Tibial nerve (tissue), 4 donors: ENCODE measurements around the gene EMP2. TPM values are rescaled to one million over a fixed set of nuclear protein-coding genes. Genes with fewer than 3 reads are reported as not detected.

ENCODE experiments used
- DNase-seq, 2 donors: peaks; one replicate each; pipeline ENCODE4 v3.0.0-alpha.2; 2019; ENCODE audit warnings: low spot score in 2 of 2
- H3K27ac ChIP-seq, 4 donors: fragments of 200-600 bp; sonication (generic) in 3 of 4; one replicate each; pipeline ENCODE4 v1.5.1; 2017 to 2019; ENCODE audit warnings: mild to moderate bottlenecking in 1 of 4
- H3K27me3 ChIP-seq, 2 donors: fragments of 200-600 bp; sonication (generic) in 1 of 2; one replicate each; pipeline versions ENCODE4 v1.5.1 to v1.6.0; 2017 to 2019
- H3K36me3 ChIP-seq, 3 donors: fragments of 200-600 bp; sonication (generic); one replicate each; pipeline ENCODE4 v1.5.1; 2018 to 2019
- H3K4me1 ChIP-seq, 4 donors: fragments of 200-600 bp; sonication (generic) in 3 of 4; one replicate each; pipeline ENCODE4 v1.5.1; 2017 to 2019
- H3K4me3 ChIP-seq, 4 donors: fragments of 200-600 bp; sonication (generic) in 3 of 4; one replicate each; pipeline ENCODE4 v1.5.1; 2017 to 2019; ENCODE audit warnings: mild to moderate bottlenecking in 1 of 4, moderate library complexity in 1 of 4
- H3K9me3 ChIP-seq, 4 donors: fragments of 200-600 bp; sonication (generic) in 3 of 4; one replicate each; pipeline ENCODE4 v1.5.1; 2017 to 2019
- EP300 ChIP-seq, 2 donors: sonication (generic); formaldehyde crosslinking; IDR thresholded peaks; one replicate each; pipeline ENCODE4 v1.6.1; 2017; ENCODE audit warnings: antibody characterized with exemption in 2 of 2, mild to moderate bottlenecking in 1 of 2
- POLR2A ChIP-seq, 2 donors: fragments of 450-650 bp; IDR thresholded peaks; one replicate each; pipeline ENCODE4 v1.6.1; 2017; ENCODE audit warnings: antibody characterized with exemption in 2 of 2, mild to moderate bottlenecking in 2 of 2, moderate library complexity in 2 of 2
- WGBS, 2 donors: methylation state at CpG; one replicate each; pipeline ENCODE4 v1.1.5; 2018; 5-methylcytosine and 5-hydroxymethylcytosine counted together
- total RNA-seq, 4 donors: library from RNA; depleted of rRNA; stranded (reverse); fragments of >200 nt; gene quantifications; one replicate each; pipeline ENCODE4 v1.1.0, GENCODE V29; 2016
- TF ChIP-seq, protein P1 (sequence below), 5 experiments: fragments of 200-600 bp in 3 of 5; fragments of 450-650 bp in 2 of 5; sonication (generic) in 3 of 5; IDR thresholded peaks; one replicate each; pipeline ENCODE4 v1.5.1; 2016 to 2019; ENCODE audit warnings: antibody characterized with exemption in 5 of 5, mild to moderate bottlenecking in 3 of 5, moderate library complexity in 2 of 5

EMP2 gene
- total RNA-seq, 4 donors from 2014 or later: 60.5 to 72.1 (median 65.5) TPM

DNA sequence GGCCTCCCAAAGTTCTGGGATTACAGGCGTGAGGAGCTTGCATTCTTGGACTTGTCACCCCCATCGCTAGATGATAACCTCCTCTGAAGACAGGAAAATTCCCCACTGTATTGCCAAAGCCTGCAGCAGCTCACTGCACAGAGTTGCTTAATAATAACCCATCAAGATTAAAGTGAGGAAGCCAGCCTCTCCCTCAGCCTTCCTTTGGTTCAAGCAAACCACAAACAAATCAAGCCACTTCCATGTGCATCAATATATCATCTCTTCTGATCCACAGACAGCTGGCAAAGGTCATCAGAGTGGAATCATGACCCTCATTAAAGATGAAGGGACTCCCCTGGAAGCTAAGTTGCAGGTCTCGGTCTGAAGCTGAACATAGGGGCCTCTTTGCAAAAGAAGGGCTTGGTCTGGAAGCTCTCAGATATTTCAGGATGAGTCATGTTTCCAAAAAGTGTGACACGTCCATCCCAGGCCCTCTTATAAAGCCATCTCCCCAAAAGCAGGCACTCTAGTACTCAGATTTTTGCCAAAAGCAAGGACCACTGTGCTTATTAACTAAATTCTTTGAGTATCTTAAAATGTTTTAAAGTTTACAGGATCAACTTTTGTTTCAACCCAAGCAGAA, 4.8 kb downstream of the EMP2 start:
- H3K9me3 ChIP-seq: no peaks in the 10 kb centered on the region
- TF ChIP-seq EP300 (IDR thresholded peaks at IDR 0.05) (no peak), POLR2A (IDR thresholded peaks at IDR 0.05) (no peak)
- TF ChIP-seq, protein P1, sequence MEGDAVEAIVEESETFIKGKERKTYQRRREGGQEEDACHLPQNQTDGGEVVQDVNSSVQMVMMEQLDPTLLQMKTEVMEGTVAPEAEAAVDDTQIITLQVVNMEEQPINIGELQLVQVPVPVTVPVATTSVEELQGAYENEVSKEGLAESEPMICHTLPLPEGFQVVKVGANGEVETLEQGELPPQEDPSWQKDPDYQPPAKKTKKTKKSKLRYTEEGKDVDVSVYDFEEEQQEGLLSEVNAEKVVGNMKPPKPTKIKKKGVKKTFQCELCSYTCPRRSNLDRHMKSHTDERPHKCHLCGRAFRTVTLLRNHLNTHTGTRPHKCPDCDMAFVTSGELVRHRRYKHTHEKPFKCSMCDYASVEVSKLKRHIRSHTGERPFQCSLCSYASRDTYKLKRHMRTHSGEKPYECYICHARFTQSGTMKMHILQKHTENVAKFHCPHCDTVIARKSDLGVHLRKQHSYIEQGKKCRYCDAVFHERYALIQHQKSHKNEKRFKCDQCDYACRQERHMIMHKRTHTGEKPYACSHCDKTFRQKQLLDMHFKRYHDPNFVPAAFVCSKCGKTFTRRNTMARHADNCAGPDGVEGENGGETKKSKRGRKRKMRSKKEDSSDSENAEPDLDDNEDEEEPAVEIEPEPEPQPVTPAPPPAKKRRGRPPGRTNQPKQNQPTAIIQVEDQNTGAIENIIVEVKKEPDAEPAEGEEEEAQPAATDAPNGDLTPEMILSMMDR (IDR thresholded peaks at IDR 0.05): no peak
- DNase-seq: no peak
- no peaks in the 10 kb centered on the region for H3K27me3 ChIP-seq
- H3K4me1 ChIP-seq: peaks cover 0 to 52% (median 34%) of the 10 kb centered on the region in 4 donors
- peaks cover 0 to 12% (median 0%) of the 10 kb centered on the region in 3 donors for H3K36me3 ChIP-seq
- WGBS, 2 donors: 60 to 70% methylated on average over 4 of the region's 4 CpGs
- peak overlapping the region in 3 of 4 donors; percentile 3 to 95 (median 93) for H3K27ac ChIP-seq
- no peak overlapping the region for H3K4me3 ChIP-seq

DNA sequence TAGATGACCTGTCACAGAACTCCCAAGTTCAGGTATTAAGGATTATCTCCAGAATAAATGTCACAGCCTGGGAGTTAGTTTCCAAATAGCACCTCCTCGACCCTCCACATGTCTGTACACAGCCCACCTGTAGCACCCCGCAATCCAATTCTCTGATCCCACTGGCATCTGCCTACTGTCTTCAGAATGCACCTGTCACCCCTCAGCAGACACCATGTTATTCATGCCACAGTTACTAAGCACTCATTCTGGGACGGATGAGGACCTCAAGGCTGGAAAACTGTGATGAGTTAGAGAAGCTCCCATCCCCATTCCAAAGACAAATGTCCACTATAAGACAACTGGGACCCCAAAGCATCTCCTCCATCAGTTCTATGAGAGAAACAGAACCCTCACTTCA, 7.8 kb downstream of the EMP2 start:
- Histone ChIP-seq H3K4me1 (peaks cover 0 to 57% (median 26%) of the 10 kb centered on the region in 4 donors), H3K36me3 (peaks cover 0 to 12% (median 0%) of the 10 kb centered on the region in 3 donors)
- WGBS, 2 donors: 79 to 92% methylated on average over 3 of the region's 3 CpGs

DNA sequence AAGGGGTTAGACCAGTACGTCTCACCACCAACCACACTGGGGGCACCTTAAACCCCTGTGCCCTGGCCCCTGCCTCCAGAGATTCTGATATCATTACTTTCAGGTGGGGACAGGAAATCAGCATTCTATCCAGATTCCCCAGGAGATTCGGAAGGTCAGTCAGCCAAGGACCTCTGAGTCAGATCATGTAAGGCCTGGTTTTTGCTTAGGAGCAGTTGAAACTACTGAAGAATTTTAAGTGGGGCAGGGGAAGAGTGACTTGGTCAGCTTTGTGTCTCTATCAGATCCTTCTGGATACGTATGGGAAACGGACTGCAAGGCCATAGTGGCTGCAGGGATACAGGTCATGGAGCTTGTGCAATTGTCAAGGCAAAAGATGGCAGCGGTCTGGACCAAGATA, 9.0 kb downstream of the EMP2 start:
- H3K4me1 ChIP-seq: peaks cover 0 to 55% (median 14%) of the 10 kb centered on the region in 4 donors

More for the DNA sequence above, 7.8 kb downstream of the EMP2 start:
- no peak for DNase-seq
- Histone ChIP-seq H3K9me3 (no peaks in the 10 kb centered on the region), H3K4me3 (no peak overlapping the region), H3K27ac (no peak overlapping the region), H3K27me3 (no peaks in the 10 kb centered on the region)
- TF ChIP-seq, protein P1 (IDR thresholded peaks at IDR 0.05): no peak
- TF ChIP-seq EP300 (IDR thresholded peaks at IDR 0.05) (no peak), POLR2A (IDR thresholded peaks at IDR 0.05) (no peak)

DNA sequence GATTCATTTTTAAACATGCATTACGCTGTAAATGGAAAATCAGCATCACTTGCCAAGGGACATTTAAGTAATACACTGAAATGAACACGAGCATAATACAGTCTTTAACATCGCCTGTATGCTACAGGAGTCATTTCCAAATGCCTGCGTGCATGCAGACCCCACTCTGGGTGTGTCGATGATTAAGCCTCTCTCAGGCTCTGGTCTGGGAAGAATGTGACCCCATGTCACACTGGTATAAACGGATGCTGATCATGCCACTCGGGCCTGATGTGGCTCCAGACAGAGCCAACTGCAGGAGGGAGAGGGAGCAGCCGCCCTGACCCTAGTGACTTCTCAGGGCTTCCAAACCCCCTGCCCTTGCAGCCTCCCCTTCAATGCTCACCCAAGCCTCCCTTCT, 10.8 kb downstream of the EMP2 start:
- no peaks in the 10 kb centered on the region for H3K9me3 ChIP-seq
- H3K27ac ChIP-seq: peak overlapping the region in 2 of 4 donors; percentile 50 to 55
- no peaks in the 10 kb centered on the region for H3K27me3 ChIP-seq
- no peak overlapping the region for H3K4me3 ChIP-seq
- TF ChIP-seq POLR2A (IDR thresholded peaks at IDR 0.05): no peak
- TF ChIP-seq, protein P1 (IDR thresholded peaks at IDR 0.05): no peak
- TF ChIP-seq EP300 (IDR thresholded peaks at IDR 0.05): no peak
- peaks cover 0 to 60% (median 6%) of the 10 kb centered on the region in 4 donors for H3K4me1 ChIP-seq
- H3K36me3 ChIP-seq: peaks cover 0 to 21% (median 0%) of the 10 kb centered on the region in 3 donors
- 35 to 48% methylated on average over 8 of the region's 8 CpGs for whole genome bisulfite sequencing, 2 donors
- no peak for DNase-seq

More for the DNA sequence above, 9.0 kb downstream of the EMP2 start:
- 62 to 81% methylated on average over 5 of the region's 5 CpGs for WGBS, 2 donors
- no peak overlapping the region for H3K27ac ChIP-seq
- no peak for DNase-seq
- no peaks in the 10 kb centered on the region for H3K27me3 ChIP-seq
- no peak overlapping the region for H3K4me3 ChIP-seq
- H3K36me3 ChIP-seq: peaks cover 0 to 21% (median 0%) of the 10 kb centered on the region in 3 donors
- TF ChIP-seq, protein P1 (IDR thresholded peaks at IDR 0.05): no peak
- no peak for TF ChIP-seq EP300 (IDR thresholded peaks at IDR 0.05)
- no peak for TF ChIP-seq POLR2A (IDR thresholded peaks at IDR 0.05)
- H3K9me3 ChIP-seq: no peaks in the 10 kb centered on the region

DNA sequence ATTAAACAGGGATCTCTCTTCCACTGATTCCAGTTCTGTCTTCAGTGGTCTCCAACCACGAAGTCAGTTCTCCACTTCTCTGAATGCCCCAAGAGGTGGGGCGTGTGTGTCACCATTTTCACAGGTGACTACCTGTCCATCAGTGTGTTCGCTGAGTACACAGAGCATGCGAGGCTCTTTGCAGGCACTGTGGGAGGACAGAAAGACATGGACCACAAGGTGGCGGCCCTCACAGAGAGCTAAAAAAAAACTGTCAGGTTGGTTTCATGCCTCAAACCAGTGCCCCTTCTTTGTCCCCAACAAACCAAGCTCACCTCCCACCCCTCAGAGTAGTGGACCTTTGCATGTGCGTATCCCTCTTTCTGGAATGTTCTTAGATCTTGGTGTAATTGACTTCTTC, 13.8 kb downstream of the EMP2 start:
- TF ChIP-seq, protein P1 (IDR thresholded peaks at IDR 0.05): no peak
- TF ChIP-seq EP300 (IDR thresholded peaks at IDR 0.05): no peak
- peak overlapping the region in 2 of 4 donors; percentile 45 to 76 for H3K27ac ChIP-seq
- peaks cover 0 to 20% (median 0%) of the 10 kb centered on the region in 3 donors for H3K36me3 ChIP-seq
- WGBS, 2 donors: 88 to 89% methylated on average over 6 of the region's 6 CpGs
- no peak overlapping the region for H3K4me3 ChIP-seq
- peaks cover 0 to 74% (median 6%) of the 10 kb centered on the region in 4 donors for H3K4me1 ChIP-seq
- peaks cover 0 to 8% (median 2%) of the 10 kb centered on the region in 4 donors for H3K9me3 ChIP-seq
- H3K27me3 ChIP-seq: no peaks in the 10 kb centered on the region
- no peak for DNase-seq
